ENCODE measurements around the gene TNFRSF4. TPM values are rescaled to one million over a fixed set of nuclear protein-coding genes. Genes with fewer than 3 reads are reported as not detected.

Gene TNFRSF4
- total and polyA plus RNA-seq, 9 of the 15 experiments (the other 6 are each of a cell fraction or from before 2014, with no cell fraction given): 0.07 to 0.44 (median 0.19) TPM; not detected in 5

DNA sequence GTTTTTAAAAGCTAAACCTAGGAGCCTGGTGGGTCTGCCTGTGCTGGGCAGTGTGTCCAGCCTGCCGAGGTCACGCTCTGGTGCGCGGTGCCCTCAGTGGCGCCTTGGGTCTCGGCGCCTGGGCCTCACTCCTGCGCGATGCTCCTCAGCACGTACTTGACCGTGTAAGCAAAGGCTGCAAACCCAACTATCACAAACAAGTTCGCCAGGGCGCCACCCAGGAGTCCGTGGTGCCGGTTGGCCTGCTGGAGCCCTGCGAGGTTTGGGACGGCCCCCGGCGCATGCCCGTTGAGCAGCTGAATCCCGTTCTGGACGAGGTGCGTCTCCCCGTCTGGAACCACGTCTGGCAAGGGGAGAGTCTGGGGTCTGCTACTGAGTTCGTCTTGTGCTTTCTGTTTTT lies 41.1 kb upstream of the TNFRSF4 start:
- H3K27ac ChIP-seq (ENCODE audit: extremely low read depth, low read depth, low read length): no peak overlapping the region
- peaks cover 0 to 52% of the 10 kb centered on the region in 2 experiments; a peak in 2 of 5 replicates for H3K4me1 ChIP-seq (replicated peaks in 1 of 2; ENCODE audit: control insufficient read depth in 2 of 2, insufficient read depth in 2 of 2, low read length in 2 of 2)
- no peaks in the 10 kb centered on the region; the same call in 1 of the 2 replicates for H4K20me1 ChIP-seq (replicated peaks; ENCODE audit: control insufficient read depth, insufficient read depth, low read length)
- 95% methylated on average over 22 of the region's 26 CpGs for WGBS (ENCODE audit: insufficient coverage, low coverage, missing lambda C conversion rate)
- TF ChIP-seq ZBTB33 (CRISPR knock-in tag; IDR thresholded peaks at IDR 0.05) (0 out of 2 replicates have a peak, but pooled peaks have one; percentile 3), ETS2 (tag; IDR thresholded peaks at IDR 0.05; ENCODE audit: borderline replicate concordance, poor library complexity, severe bottlenecking) (no peak), DIDO1 (tag; IDR thresholded peaks at IDR 0.05; ENCODE audit: low read depth) (no peak)
- ChIA-PET CTCF (ENCODE audit: low intra/inter-chr PET ratio) (no interaction called here), POLR2A (interaction anchor here (0.7 to 1.7 kb wide), 5 partner anchors 9 to 175 kb away, joined by 3 to 4 read pairs (median 3); partner anchors contain the start of genes B3GALT6 and SDF4)
- FAIRE-seq: no peak
- no peaks in the 10 kb centered on the region for H3K9me1 ChIP-seq (ENCODE audit: control insufficient read depth, insufficient read depth, low read length)
- no peak overlapping the region for H3K4me2 ChIP-seq (ENCODE audit: insufficient read depth, low read length)
- H3K27me3 ChIP-seq (ENCODE audit: control insufficient read depth in 2 of 2, insufficient read depth in 2 of 2, low read length in 2 of 2): no peaks in the 10 kb centered on the region
- no peaks in the 10 kb centered on the region for H3K9me3 ChIP-seq (replicated peaks; ENCODE audit: control insufficient read depth, insufficient read depth, low read depth, low read length)
- H3K79me2 ChIP-seq (ENCODE audit: control insufficient read depth, insufficient read depth, low read length): peaks cover 3% of the 10 kb centered on the region; the same call in 2 of the 3 replicates
- no peak for DNase-seq (ENCODE audit: extremely low read depth in 1 of 4, low spot score in 3 of 4)
- H3K4me3 ChIP-seq: no peak overlapping the region
- H3K36me3 ChIP-seq (ENCODE audit: control insufficient read depth, insufficient read depth, low read length): peaks cover 78% of the 10 kb centered on the region; the same call in 2 of the 3 replicates
- no peak overlapping the region for H2AFZ ChIP-seq (ENCODE audit: low read depth, low read length)
- in situ Hi-C loops (cut with MboI): no loop called here
- ATAC-seq: no peak
- intact Hi-C loops (cut with micrococcal nuclease): no loop called here
- BruUV-seq (replicated peaks): TSS peak; percentile 72
- peak overlapping the region in 1 of 2 experiments; percentile 31; a peak in 1 of 4 replicates for H3K9ac ChIP-seq (ENCODE audit: insufficient read depth in 1 of 2, low read depth in 2 of 2, low read length in 2 of 2)

Measured in K562 (cell line).